C4-2B (cell line): ENCODE measurements around the gene SYT9.

Experiments
- CTCF ChIP-seq: fragments of 450-650 bp; conservative IDR thresholded peaks from 2 replicates; pipeline ENCODE4 v1.5.1; 2017; ENCODE audit warnings: mild to moderate bottlenecking
- ZFX ChIP-seq: fragments of 450-650 bp; IDR thresholded peaks from 2 replicates; pipeline ENCODE4 v1.6.1; 2017

- TF ChIP-seq CTCF, result no peak
- no peak for TF ChIP-seq ZFX
These were observed 219.4 kb downstream of the SYT9 start for GRCh38 chr11:7471071-7471470.
